H9 (cell line): ENCODE measurements around the gene CROT. TPM values are rescaled to one million over a fixed set of nuclear protein-coding genes. Genes with fewer than 3 reads are reported as not detected.

Experiments
- DNase-seq: peaks from one replicate; pipeline ENCODE4 v3.0.0-alpha.2; 2017
- H2AFZ ChIP-seq: one replicate; pipeline ENCODE4 v1.6.1; 2013; ENCODE audit warnings: mild to moderate bottlenecking, low read length, control low read depth, moderate library complexity
- H2AK5ac ChIP-seq: 2 replicates; pipeline ENCODE4 v1.6.1; 2013; ENCODE audit warnings: low read length, control low read depth, mixed read lengths; ENCODE audit not compliant: insufficient read length
- H2BK120ac ChIP-seq: one replicate; pipeline ENCODE4 v1.6.1; 2013; ENCODE audit warnings: low read depth, mild to moderate bottlenecking, low read length, control low read depth, inconsistent platforms; ENCODE audit not compliant: poor library complexity, severe bottlenecking
- H2BK12ac ChIP-seq: 2 replicates; pipeline ENCODE4 v1.6.1; 2013; ENCODE audit warnings: low read length, control low read depth, mixed read lengths, low read depth; ENCODE audit not compliant: insufficient read length
- H2BK15ac ChIP-seq: 2 replicates; pipeline ENCODE4 v1.6.1; 2013; ENCODE audit warnings: low read depth, low read length, control low read depth
- H2BK20ac ChIP-seq: one replicate; pipeline ENCODE4 v1.6.1; 2013; ENCODE audit warnings: low read depth, mild to moderate bottlenecking, low read length, control low read depth, inconsistent platforms; ENCODE audit not compliant: poor library complexity, severe bottlenecking
- H2BK5ac ChIP-seq: 2 replicates; pipeline ENCODE4 v1.6.1; 2013; ENCODE audit warnings: low read length, control low read depth, mixed read lengths; ENCODE audit not compliant: insufficient read length
- H3K14ac ChIP-seq: 2 replicates; pipeline ENCODE4 v1.6.1; 2013; ENCODE audit warnings: low read length, control low read depth; ENCODE audit not compliant: insufficient read depth
- H3K18ac ChIP-seq: 2 replicates; pipeline ENCODE4 v1.6.1; 2013; ENCODE audit warnings: low read depth, mild to moderate bottlenecking, mixed read lengths, low read length, control low read depth; ENCODE audit not compliant: insufficient read length
- H3K23ac ChIP-seq: 2 replicates; pipeline ENCODE4 v1.6.1; 2013; ENCODE audit warnings: low read length, control low read depth, mixed read lengths, low read depth; ENCODE audit not compliant: insufficient read length
- H3K23me2 ChIP-seq: 2 replicates; pipeline ENCODE4 v1.6.1; 2013; ENCODE audit warnings: low read depth, mild to moderate bottlenecking, mixed read lengths, low read length, control low read depth; ENCODE audit not compliant: insufficient read length, poor library complexity, severe bottlenecking
- H3K27ac ChIP-seq: 2 replicates; pipeline ENCODE4 v1.5.1; 2013; ENCODE audit warnings: low read length, control low read depth, mixed read lengths, low read depth; ENCODE audit not compliant: insufficient read length
- H3K27me3 ChIP-seq: 2 replicates; pipeline ENCODE4 v1.6.1; 2013; ENCODE audit warnings: low read length, control low read depth, inconsistent platforms; ENCODE audit not compliant: insufficient read depth
- H3K4ac ChIP-seq: 2 replicates; pipeline ENCODE4 v1.6.1; 2013; ENCODE audit warnings: low read depth, mild to moderate bottlenecking, control low read depth, inconsistent platforms, low read length, moderate library complexity
- H3K4me1 ChIP-seq: 2 replicates; pipeline ENCODE4 v1.6.1; 2013; ENCODE audit warnings: low read length, control low read depth, inconsistent platforms; ENCODE audit not compliant: insufficient read depth
- H3K4me2 ChIP-seq: 2 replicates; pipeline ENCODE4 v1.6.1; 2013; ENCODE audit warnings: low read length, control low read depth, mixed read lengths; ENCODE audit not compliant: insufficient read length, insufficient read depth
- H3K56ac ChIP-seq: 2 replicates; pipeline ENCODE4 v1.6.1; 2013; ENCODE audit warnings: low read depth, mild to moderate bottlenecking, mixed read lengths, low read length, control low read depth; ENCODE audit not compliant: insufficient read length
- H3K79me1 ChIP-seq: 2 replicates; pipeline ENCODE4 v1.6.1; 2013; ENCODE audit warnings: low read depth, mild to moderate bottlenecking, moderate library complexity, low read length, control low read depth, inconsistent platforms; ENCODE audit not compliant: insufficient read depth, poor library complexity, severe bottlenecking
- H3K79me2 ChIP-seq: 2 replicates; pipeline ENCODE4 v1.6.1; 2013; ENCODE audit warnings: low read length, control low read depth, inconsistent platforms; ENCODE audit not compliant: insufficient read depth
- H3K9ac ChIP-seq: 2 replicates; pipeline ENCODE4 v1.6.1; 2013; ENCODE audit warnings: low read length, control low read depth, mixed read lengths; ENCODE audit not compliant: insufficient read length; ENCODE audit errors: extremely low read depth
- H3K9me3 ChIP-seq: one replicate; pipeline ENCODE4 v1.6.1; 2013; ENCODE audit warnings: low read depth, low read length, inconsistent platforms; ENCODE audit not compliant: control insufficient read depth
- H3T11ph ChIP-seq: one replicate; pipeline ENCODE4 v1.6.1; 2013; ENCODE audit warnings: mild to moderate bottlenecking, low read length, control low read depth, inconsistent platforms
- H4K20me1 ChIP-seq: one replicate; pipeline ENCODE4 v1.6.1; 2013; ENCODE audit not compliant: control insufficient read depth, insufficient read length, insufficient read depth
- H4K5ac ChIP-seq: 2 replicates; pipeline ENCODE4 v1.6.1; 2013; ENCODE audit warnings: low read depth, mild to moderate bottlenecking, mixed read lengths, low read length, control low read depth; ENCODE audit not compliant: insufficient read length
- H4K8ac ChIP-seq: replicated peaks from 2 replicates; pipeline ENCODE4 v1.6.1; 2013; ENCODE audit warnings: low read length, control low read depth, mixed read lengths, low read depth; ENCODE audit not compliant: insufficient read length
- H4K91ac ChIP-seq: 2 replicates; pipeline ENCODE4 v1.6.1; 2013; ENCODE audit warnings: low read depth, mild to moderate bottlenecking, moderate library complexity, mixed read lengths, low read length, control low read depth; ENCODE audit not compliant: insufficient read length
- H3K27ac Mint-ChIP-seq, 3 experiments: 2 replicates in 2 of 3; 3 replicates in 1 of 3; pipeline ENCODE4 v1.8.0; 2020 to 2021; ENCODE audit warnings: mixed read lengths in 3 of 3, mild to moderate bottlenecking in 1 of 3, moderate library complexity in 1 of 3
- H3K27me3 Mint-ChIP-seq: 2 replicates; pipeline ENCODE4 v1.8.0; 2021; ENCODE audit warnings: low read depth, mild to moderate bottlenecking, moderate library complexity, mixed read lengths
- H3K36me3 Mint-ChIP-seq, 3 experiments: 2 replicates in 2 of 3; 3 replicates in 1 of 3; pipeline ENCODE4 v1.8.0; 2020 to 2021; ENCODE audit warnings: low read depth in 3 of 3, mixed read lengths in 3 of 3; ENCODE audit not compliant: insufficient read depth in 1 of 3
- H3K4me1 Mint-ChIP-seq, 2 experiments: 2 replicates each; pipeline ENCODE4 v1.8.0; 2020; ENCODE audit warnings: mixed read lengths in 2 of 2
- H3K4me3 Mint-ChIP-seq, 2 experiments: 2 replicates in 1 of 2; 3 replicates in 1 of 2; pipeline ENCODE4 v1.8.0; 2020 to 2021; ENCODE audit warnings: mild to moderate bottlenecking in 2 of 2, mixed read lengths in 2 of 2, moderate library complexity in 1 of 2
- H3K9me3 Mint-ChIP-seq, 2 experiments: 2 replicates in 1 of 2; 3 replicates in 1 of 2; pipeline ENCODE4 v1.8.0; 2020; ENCODE audit warnings: mild to moderate bottlenecking in 2 of 2, mixed read lengths in 2 of 2, moderate library complexity in 1 of 2
- CTCF ChIP-seq: fragments of 200-600 bp; sonication (generic); conservative IDR thresholded peaks from 3 replicates; pipeline ENCODE4 v1.8.0; 2021; ENCODE audit warnings: antibody characterized with exemption, mild to moderate bottlenecking
- WGBS: extraction: QIAGEN DNeasy Blood & Tissue Kit; methylation state at CpG from one replicate; pipeline ENCODE4 v1.1.7; 2013; ENCODE audit warnings: missing lambda C conversion rate, low lambda C conversion rate, mixed read lengths; ENCODE audit not compliant: insufficient read length; ENCODE audit errors: extremely low coverage; 5-methylcytosine and 5-hydroxymethylcytosine counted together
- total RNA-seq: library from RNA; stranded (reverse); gene quantifications from 2 replicates; pipeline ENCODE4 v1.2.1, GENCODE V29; 2021

CROT gene
- total RNA-seq, 1 experiment from 2014 or later = 6.0 TPM

- Histone ChIP-seq H3K4me1 (no peaks in the 10 kb centered on the region), H2BK20ac (no peak overlapping the region), H2BK5ac (no peak overlapping the region), H2BK120ac (no peak overlapping the region), H2AFZ (no peak overlapping the region), H4K5ac (no peak overlapping the region), H2BK12ac (no peak overlapping the region), H3K18ac (no peak overlapping the region), H2AK5ac (no peak overlapping the region), H3K23me2 (no peaks in the 10 kb centered on the region), H4K91ac (no peak overlapping the region), H3K4me2 (no peak overlapping the region), H3T11ph (no peak overlapping the region), H3K14ac (no peak overlapping the region), H3K79me1 (no peaks in the 10 kb centered on the region), H3K27ac (no peak overlapping the region), H3K27me3 (no peaks in the 10 kb centered on the region), H4K8ac (no peak overlapping the region), H3K79me2 (no peaks in the 10 kb centered on the region), H2BK15ac (no peak overlapping the region), H3K9me3 (no peaks in the 10 kb centered on the region), H3K4ac (no peak overlapping the region), H3K56ac (no peak overlapping the region), H3K9ac (no peak overlapping the region), H3K23ac (no peak overlapping the region), H4K20me1 (no peaks in the 10 kb centered on the region)
- Mint-ChIP-seq H3K36me3 (no peaks in the 10 kb centered on the region), H3K4me1 (peaks cover 0 to 4% of the 10 kb centered on the region in 2 experiments; a peak in 1 of 4 replicates), H3K4me3 (no peak overlapping the region), H3K27ac (no peak overlapping the region), H3K27me3 (no peaks in the 10 kb centered on the region), H3K9me3 (no peaks in the 10 kb centered on the region)
- no CpG with 5 or more reads among the region's 4 CpGs for WGBS
- no peak for DNase-seq
- TF ChIP-seq CTCF = no peak
Measured at GRCh38 chr7:87420173-87420572, 74.7 kb downstream of the CROT start.
